OCI-LY7 (cell line): ENCODE results near the gene GP1BA. TPM values are rescaled to one million over a fixed set of nuclear protein-coding genes. Genes with fewer than 3 reads are reported as not detected.

Source experiments
- BruUV-seq: library from RNA; stranded (reverse); fragments of 400-500 nt; replicated peaks from 2 replicates; lab custom pipeline; 2021; lab: Mats Ljungman, UMichigan
- CTCF ChIA-PET: fragments of 300-600 bp; sonication (Branson Sonifier 250); formaldehyde crosslinking; loops from one replicate; lab custom pipeline; 2022; ENCODE audit warnings: antibody characterized with exemption; ENCODE audit not compliant: unreplicated experiment; lab: Charles Lee
- POLR2A ChIA-PET: fragments of 300-600 bp; sonication (Branson Sonifier 250); formaldehyde crosslinking; loops from one replicate; lab custom pipeline; 2022; ENCODE audit warnings: antibody characterized with exemption; lab: Charles Lee
- DNase-seq: peaks from one replicate; pipeline ENCODE4 v3.0.0-alpha.2; 2015; ENCODE audit warnings: low spot score
- H2AFZ ChIP-seq: fragments of 200-600 bp; sonication (generic), shearing (Covaris generic); 2 replicates; pipeline ENCODE4 v1.6.1; 2014; ENCODE audit warnings: mild to moderate bottlenecking, antibody characterized with exemption, low read length, moderate library complexity
- H3K27ac ChIP-seq: fragments of 200-600 bp; sonication (generic); 2 replicates; pipeline ENCODE4 v1.5.1; 2014; ENCODE audit warnings: mixed run types, low read depth, mild to moderate bottlenecking, moderate library complexity, low read length, inconsistent platforms; ENCODE audit not compliant: poor library complexity, severe bottlenecking
- H3K36me3 ChIP-seq: fragments of 200-600 bp; sonication (generic); 2 replicates; pipeline ENCODE4 v1.6.1; 2014; ENCODE audit warnings: mild to moderate bottlenecking, antibody characterized with exemption, low read length, moderate library complexity, mixed read lengths; ENCODE audit not compliant: insufficient read depth
- H3K4me1 ChIP-seq: fragments of 200-600 bp; sonication (generic); 2 replicates; pipeline ENCODE4 v1.5.1; 2014; ENCODE audit warnings: mild to moderate bottlenecking, low read length; ENCODE audit not compliant: insufficient read depth, poor library complexity, severe bottlenecking
- H3K4me2 ChIP-seq: fragments of 200-600 bp; sonication (generic); 2 replicates; pipeline ENCODE4 v1.6.1; 2014; ENCODE audit warnings: mild to moderate bottlenecking, low read length
- H3K4me3 ChIP-seq: fragments of 200-600 bp; sonication (generic); 2 replicates; pipeline ENCODE4 v1.5.1; 2014; ENCODE audit warnings: mild to moderate bottlenecking, low read depth, low read length; ENCODE audit not compliant: poor library complexity, severe bottlenecking
- H3K79me2 ChIP-seq: fragments of 200-600 bp; sonication (generic); 2 replicates; pipeline ENCODE4 v1.6.1; 2016; ENCODE audit warnings: low read depth, mild to moderate bottlenecking, low read length, moderate library complexity, mixed read lengths; ENCODE audit not compliant: insufficient read depth
- H3K9me2 ChIP-seq: fragments of 200-600 bp; sonication (generic); 2 replicates; pipeline ENCODE4 v1.6.1; 2016; ENCODE audit warnings: mild to moderate bottlenecking, low read length, mixed read lengths; ENCODE audit not compliant: insufficient read depth
- H3K9me3 ChIP-seq: fragments of 200-600 bp; sonication (generic); 2 replicates; pipeline ENCODE4 v1.6.1; 2014; ENCODE audit warnings: mild to moderate bottlenecking, mixed run types, low read length, mixed read lengths
- H4K20me1 ChIP-seq: fragments of 200-600 bp; sonication (generic); 2 replicates; pipeline ENCODE4 v1.6.1; 2014; ENCODE audit warnings: mild to moderate bottlenecking, antibody characterized with exemption, low read length, moderate library complexity, mixed read lengths; ENCODE audit not compliant: insufficient read depth
- CTCF ChIP-seq: fragments of 200-600 bp; sonication (generic); conservative IDR thresholded peaks from 2 replicates; pipeline ENCODE4 v1.5.1; 2014; ENCODE audit warnings: mild to moderate bottlenecking, antibody characterized with exemption, low read length, moderate library complexity, mixed read lengths
- EZH2phosphoT487 ChIP-seq: fragments of 200-600 bp; sonication (generic); IDR thresholded peaks from 2 replicates; pipeline ENCODE4 v1.6.1; 2018; ENCODE audit warnings: low read depth, borderline replicate concordance, mild to moderate bottlenecking, mixed run types, antibody characterized with exemption, low read length, moderate library complexity, mixed read lengths
- intact Hi-C: fragments of 100-400 bp; cut with micrococcal nuclease; formaldehyde crosslinking; loops from one replicate; pipeline ENCODE4 v1.10.0; 2022; ENCODE audit not compliant: unreplicated experiment
- total RNA-seq, 2 experiments: library from RNA; depleted of rRNA in 1 of 2; stranded (reverse); fragments of >200 nt in 1 of 2; shearing (Covaris generic) in 1 of 2; gene quantifications; 2 replicates each; pipeline ENCODE4 v1.2.3, GENCODE V29; 2014 to 2022

Gene GP1BA
- total RNA-seq, 2 experiments from 2014 or later: not detected

GRCh38 chr17:4898351-4898750, 33.7 kb upstream of the GP1BA start:
- H3K4me3 ChIP-seq: no peak overlapping the region
- BruUV-seq: no TSS peak
- H3K9me3 ChIP-seq: no peaks in the 10 kb centered on the region
- H3K4me2 ChIP-seq: no peak overlapping the region
- peaks cover 32% of the 10 kb centered on the region; the same call in 1 of the 2 replicates for H3K36me3 ChIP-seq
- DNase-seq: no peak
- no peak overlapping the region for H3K27ac ChIP-seq
- intact Hi-C loops: no loop called here
- H3K4me1 ChIP-seq: peaks cover 7% of the 10 kb centered on the region
- no peaks in the 10 kb centered on the region for H3K9me2 ChIP-seq
- no peak overlapping the region for H2AFZ ChIP-seq
- no peaks in the 10 kb centered on the region for H3K79me2 ChIP-seq
- POLR2A ChIA-PET: no interaction called here
- TF ChIP-seq EZH2phosphoT487: no peak
- TF ChIP-seq CTCF: no peak
- H4K20me1 ChIP-seq: no peaks in the 10 kb centered on the region
- CTCF ChIA-PET: interaction anchor here (0.6 kb wide), 1 partner anchor 95 kb away, joined by 5 read pairs; no protein-coding TSS in a partner anchor

GRCh38 chr17:4898927-4899326, 33.1 kb upstream of the GP1BA start:
- no TSS peak for BruUV-seq
- Histone ChIP-seq H3K4me2 (no peak overlapping the region), H3K36me3 (peaks cover 32% of the 10 kb centered on the region; the same call in 1 of the 2 replicates), H3K9me2 (no peaks in the 10 kb centered on the region), H3K4me1 (peaks cover 9% of the 10 kb centered on the region), H3K79me2 (no peaks in the 10 kb centered on the region), H4K20me1 (no peaks in the 10 kb centered on the region), H3K4me3 (no peak overlapping the region), H3K27ac (no peak overlapping the region), H2AFZ (no peak overlapping the region), H3K9me3 (no peaks in the 10 kb centered on the region)
- DNase-seq: no peak
- no peak for TF ChIP-seq CTCF
- TF ChIP-seq EZH2phosphoT487: no peak
- intact Hi-C loops: no loop called here
- ChIA-PET POLR2A (no interaction called here), CTCF (no interaction called here)
